ENCODE data around the gene ESYT2.

Gene ESYT2

GRCh38 chr7:158765020-158765419, 64.3 kb downstream of the ESYT2 start:
- no peak for DNase-seq

GRCh38 chr7:158763454-158764033, 65.8 kb downstream of the ESYT2 start:
- DNase-seq, result no peak

GRCh38 chr7:158761945-158762344, 67.4 kb downstream of the ESYT2 start:
- no peak for DNase-seq

- no peak for DNase-seq
Observed at GRCh38 chr7:158760936-158761335, 68.4 kb downstream of the ESYT2 start.

- DNase-seq, result no peak
Observed at GRCh38 chr7:158760445-158760764, 68.9 kb downstream of the ESYT2 start.

- no peak for DNase-seq
Observed at GRCh38 chr7:158759749-158760444, 69.4 kb downstream of the ESYT2 start.

- DNase-seq, result no peak
Observed at GRCh38 chr7:158759245-158759614, 70.1 kb downstream of the ESYT2 start.

GRCh38 chr7:158758586-158759244, 70.6 kb downstream of the ESYT2 start:
- no peak for DNase-seq

- DNase-seq, result no peak
Observed at GRCh38 chr7:158757404-158757989, 71.8 kb downstream of the ESYT2 start.

- DNase-seq, result no peak
Observed at GRCh38 chr7:158754746-158755444, 74.4 kb downstream of the ESYT2 start.

GRCh38 chr7:158753900-158754299, 75.4 kb downstream of the ESYT2 start:
- no peak for DNase-seq

GRCh38 chr7:158751751-158752150, 77.6 kb downstream of the ESYT2 start:
- no peak for DNase-seq

GRCh38 chr7:158751199-158751598, 78.1 kb downstream of the ESYT2 start:
- DNase-seq, result no peak

- DNase-seq, result no peak
Observed at GRCh38 chr7:158750702-158751101, 78.6 kb downstream of the ESYT2 start.

- DNase-seq, result no peak
Observed at GRCh38 chr7:158749396-158749795, 79.9 kb downstream of the ESYT2 start.

- DNase-seq, result no peak
Observed at GRCh38 chr7:158748335-158748734, 81.0 kb downstream of the ESYT2 start.

GRCh38 chr7:158747408-158747807, 81.9 kb downstream of the ESYT2 start:
- no peak for DNase-seq

- no peak for DNase-seq
Observed at GRCh38 chr7:158746957-158747356, 82.4 kb downstream of the ESYT2 start.

GRCh38 chr7:158745057-158745715, 84.1 kb downstream of the ESYT2 start:
- no peak for DNase-seq

GRCh38 chr7:158744070-158744469, 85.2 kb downstream of the ESYT2 start:
- DNase-seq, result no peak

GRCh38 chr7:158743219-158743618, 86.1 kb downstream of the ESYT2 start:
- DNase-seq, result no peak

- DNase-seq, result no peak
Observed at GRCh38 chr7:158742065-158742821, 87.1 kb downstream of the ESYT2 start.
